ENCODE results near the gene GAN. TPM values are rescaled to one million over a fixed set of nuclear protein-coding genes. Genes with fewer than 3 reads are reported as not detected.

Gene GAN
- polyA plus RNA-seq, 3 donors: 0.56 to 1.0 (median 0.79) TPM

Other genes starting within 250 kb of the GAN start
- under 1 TPM; 0.46 to 0.94 (median 0.67) TPM for gene C16orf46, start 237.7 kb upstream of the GAN start, polyA plus RNA-seq
- gene GCSH, start 218.6 kb upstream of the GAN start, polyA plus RNA-seq: 10 to 100 TPM; 20.1 to 65.1 (median 62.8) TPM
- gene BCO1, start 76.3 kb upstream of the GAN start, polyA plus RNA-seq: under 1 TPM in 1 of 3 donors, not detected in 2; 0.06 TPM
- gene CMIP, start 129.8 kb downstream of the GAN start, polyA plus RNA-seq: 10 to 100 TPM in 2 of 3 donors, 1 to 10 TPM in 1; 9.2 to 22.9 (median 13.3) TPM

Measured in adipose tissue (tissue), 3 donors.